HCEC 1CT (cell line): ENCODE measurements around the gene ROCK1.

Experiments used
- DNase-seq: peaks from one replicate; pipeline ENCODE4 v3.0.0-alpha.2; 2017

The ROCK1 gene

GRCh38 chr18:21105936-21106335 is 5.7 kb downstream of the ROCK1 start:
- no peak for DNase-seq

GRCh38 chr18:21101172-21101571 is 10.4 kb downstream of the ROCK1 start:
- no peak for DNase-seq

- DNase-seq: no peak
Measured at GRCh38 chr18:21100678-21101077, 10.9 kb downstream of the ROCK1 start.

GRCh38 chr18:21100146-21100545 is 11.5 kb downstream of the ROCK1 start:
- DNase-seq: no peak

GRCh38 chr18:21099442-21099841 is 12.2 kb downstream of the ROCK1 start:
- DNase-seq: no peak

GRCh38 chr18:21096760-21097159 is 14.9 kb downstream of the ROCK1 start:
- DNase-seq: no peak

GRCh38 chr18:21093133-21093532 is 18.5 kb downstream of the ROCK1 start:
- no peak for DNase-seq

- DNase-seq: no peak
Measured at GRCh38 chr18:21090680-21091079, 20.9 kb downstream of the ROCK1 start.

- no peak for DNase-seq
Measured at GRCh38 chr18:21085579-21086166, 25.9 kb downstream of the ROCK1 start.

GRCh38 chr18:21084511-21085078 is 27.0 kb downstream of the ROCK1 start:
- DNase-seq: no peak

GRCh38 chr18:21083017-21083416 is 28.6 kb downstream of the ROCK1 start:
- no peak for DNase-seq

GRCh38 chr18:21081426-21081825 is 30.2 kb downstream of the ROCK1 start:
- DNase-seq: no peak

GRCh38 chr18:21080576-21080975 is 31.0 kb downstream of the ROCK1 start:
- no peak for DNase-seq

- DNase-seq: no peak
Measured at GRCh38 chr18:21074336-21075323, 37.0 kb downstream of the ROCK1 start.

GRCh38 chr18:21073180-21073579 is 38.4 kb downstream of the ROCK1 start:
- DNase-seq: no peak

GRCh38 chr18:21071071-21071470 is 40.5 kb downstream of the ROCK1 start:
- DNase-seq: no peak

- DNase-seq: no peak
Measured at GRCh38 chr18:21069468-21069867, 42.1 kb downstream of the ROCK1 start.

GRCh38 chr18:21064347-21064746 is 47.3 kb downstream of the ROCK1 start:
- DNase-seq: peak; percentile 7

GRCh38 chr18:21063011-21063410 is 48.6 kb downstream of the ROCK1 start:
- DNase-seq: no peak

- DNase-seq: no peak
Measured at GRCh38 chr18:21057112-21057511, 54.5 kb downstream of the ROCK1 start.

- no peak for DNase-seq
Measured at GRCh38 chr18:21056545-21056944, 55.1 kb downstream of the ROCK1 start.

GRCh38 chr18:21054252-21054821 is 57.3 kb downstream of the ROCK1 start:
- no peak for DNase-seq

- DNase-seq: peak; percentile 93
Measured at GRCh38 chr18:21053127-21053526, 58.5 kb downstream of the ROCK1 start.

- no peak for DNase-seq
Measured at GRCh38 chr18:21052385-21052784, 59.2 kb downstream of the ROCK1 start.
